ENCODE data around the gene GYPE. TPM values are rescaled to one million over a fixed set of nuclear protein-coding genes. Genes with fewer than 3 reads are reported as not detected.
"Not testable (repeated sequence)": the region's sequence is repeated elsewhere in the genome, so short reads cannot be mapped to it uniquely, and the experiment has no call there.

GYPE gene
- total RNA-seq, 1 donor from 2014 or later, result not detected

DNA sequence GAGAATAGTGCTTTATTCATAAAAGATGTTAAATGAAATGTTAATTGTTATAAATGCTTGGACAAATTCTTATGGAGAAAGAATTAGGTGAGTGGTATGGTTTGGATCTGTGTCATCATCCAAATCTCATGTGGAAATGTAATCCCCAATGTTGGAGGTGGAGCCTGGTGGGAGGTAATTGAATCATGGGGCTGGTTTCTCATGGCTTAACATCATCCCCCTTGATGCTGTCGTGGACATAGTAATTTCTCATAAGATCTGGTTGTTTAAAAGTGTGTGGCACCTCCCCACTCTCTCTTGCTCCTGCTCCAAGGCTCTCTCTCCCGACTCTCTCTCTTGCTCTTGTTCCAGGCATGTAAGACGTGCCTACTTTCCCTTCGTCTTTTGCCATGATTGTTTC is 22.5 kb downstream of the GYPE start:
- Mint-ChIP-seq H3K27ac (ENCODE audit: unreplicated experiment) (no peak overlapping the region), H3K36me3 (ENCODE audit: unreplicated experiment) (no peaks in the 10 kb centered on the region), H3K27me3 (ENCODE audit: unreplicated experiment) (peaks cover 1% of the 10 kb centered on the region), H3K9me3 (ENCODE audit: unreplicated experiment) (no peaks in the 10 kb centered on the region), H3K4me3 (ENCODE audit: unreplicated experiment) (no peak overlapping the region), H3K4me1 (ENCODE audit: low read depth, unreplicated experiment) (no peaks in the 10 kb centered on the region)
- TF ChIP-seq, protein P1, sequence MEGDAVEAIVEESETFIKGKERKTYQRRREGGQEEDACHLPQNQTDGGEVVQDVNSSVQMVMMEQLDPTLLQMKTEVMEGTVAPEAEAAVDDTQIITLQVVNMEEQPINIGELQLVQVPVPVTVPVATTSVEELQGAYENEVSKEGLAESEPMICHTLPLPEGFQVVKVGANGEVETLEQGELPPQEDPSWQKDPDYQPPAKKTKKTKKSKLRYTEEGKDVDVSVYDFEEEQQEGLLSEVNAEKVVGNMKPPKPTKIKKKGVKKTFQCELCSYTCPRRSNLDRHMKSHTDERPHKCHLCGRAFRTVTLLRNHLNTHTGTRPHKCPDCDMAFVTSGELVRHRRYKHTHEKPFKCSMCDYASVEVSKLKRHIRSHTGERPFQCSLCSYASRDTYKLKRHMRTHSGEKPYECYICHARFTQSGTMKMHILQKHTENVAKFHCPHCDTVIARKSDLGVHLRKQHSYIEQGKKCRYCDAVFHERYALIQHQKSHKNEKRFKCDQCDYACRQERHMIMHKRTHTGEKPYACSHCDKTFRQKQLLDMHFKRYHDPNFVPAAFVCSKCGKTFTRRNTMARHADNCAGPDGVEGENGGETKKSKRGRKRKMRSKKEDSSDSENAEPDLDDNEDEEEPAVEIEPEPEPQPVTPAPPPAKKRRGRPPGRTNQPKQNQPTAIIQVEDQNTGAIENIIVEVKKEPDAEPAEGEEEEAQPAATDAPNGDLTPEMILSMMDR (IDR thresholded peaks at IDR 0.05; ENCODE audit: partially characterized antibody, unreplicated experiment), result no peak
- no peak for DNase-seq

DNA sequence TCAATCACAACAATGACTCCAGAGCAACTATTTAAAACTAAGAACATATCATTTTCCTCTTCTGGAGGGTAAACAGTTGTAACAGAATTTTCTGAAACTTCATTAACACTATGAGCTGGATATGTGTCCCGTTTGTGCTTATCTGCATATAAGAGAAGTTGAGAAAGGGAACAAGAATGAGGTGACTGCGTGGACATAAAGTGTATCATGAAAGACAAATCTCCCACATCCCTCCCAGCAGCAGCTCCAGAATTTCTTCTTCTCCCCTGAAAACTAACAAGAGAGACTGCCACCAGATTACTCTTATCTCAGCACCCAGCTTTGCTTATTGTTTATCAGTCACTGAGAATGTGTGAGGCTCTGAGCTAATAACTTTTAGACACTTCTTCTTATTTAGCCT is 25.8 kb downstream of the GYPE start:
- H3K4me3 Mint-ChIP-seq (ENCODE audit: unreplicated experiment); H3K27me3 Mint-ChIP-seq (ENCODE audit: unreplicated experiment); H3K4me1 Mint-ChIP-seq (ENCODE audit: low read depth, unreplicated experiment); H3K27ac Mint-ChIP-seq (ENCODE audit: unreplicated experiment); DNase-seq; H3K36me3 Mint-ChIP-seq (ENCODE audit: unreplicated experiment); H3K9me3 Mint-ChIP-seq (ENCODE audit: unreplicated experiment): not testable (repeated sequence)

DNA sequence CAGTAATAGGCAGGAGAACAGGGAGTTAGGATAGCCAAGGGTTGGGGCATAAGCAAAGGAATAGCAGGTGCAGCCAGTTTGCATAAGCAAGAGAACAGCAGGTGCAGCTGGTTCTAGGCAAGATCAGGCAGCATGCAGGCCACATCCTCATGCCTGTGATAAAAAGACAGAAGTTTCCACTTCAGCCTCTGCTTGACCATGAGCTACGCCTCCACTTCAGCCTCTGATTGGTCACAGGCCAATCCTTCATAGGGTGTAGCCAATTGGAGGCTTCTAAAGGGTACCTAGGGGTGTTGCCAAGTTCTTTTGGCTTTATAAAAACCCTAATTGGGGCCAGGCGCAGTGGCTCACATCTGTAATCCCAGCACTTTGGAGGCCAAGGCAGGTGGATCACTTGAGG is 30.0 kb downstream of the GYPE start:
- H3K9me3 Mint-ChIP-seq (ENCODE audit: unreplicated experiment); H3K27me3 Mint-ChIP-seq (ENCODE audit: unreplicated experiment); H3K4me1 Mint-ChIP-seq (ENCODE audit: low read depth, unreplicated experiment); H3K27ac Mint-ChIP-seq (ENCODE audit: unreplicated experiment); DNase-seq; H3K36me3 Mint-ChIP-seq (ENCODE audit: unreplicated experiment); H3K4me3 Mint-ChIP-seq (ENCODE audit: unreplicated experiment): not testable (repeated sequence)

DNA sequence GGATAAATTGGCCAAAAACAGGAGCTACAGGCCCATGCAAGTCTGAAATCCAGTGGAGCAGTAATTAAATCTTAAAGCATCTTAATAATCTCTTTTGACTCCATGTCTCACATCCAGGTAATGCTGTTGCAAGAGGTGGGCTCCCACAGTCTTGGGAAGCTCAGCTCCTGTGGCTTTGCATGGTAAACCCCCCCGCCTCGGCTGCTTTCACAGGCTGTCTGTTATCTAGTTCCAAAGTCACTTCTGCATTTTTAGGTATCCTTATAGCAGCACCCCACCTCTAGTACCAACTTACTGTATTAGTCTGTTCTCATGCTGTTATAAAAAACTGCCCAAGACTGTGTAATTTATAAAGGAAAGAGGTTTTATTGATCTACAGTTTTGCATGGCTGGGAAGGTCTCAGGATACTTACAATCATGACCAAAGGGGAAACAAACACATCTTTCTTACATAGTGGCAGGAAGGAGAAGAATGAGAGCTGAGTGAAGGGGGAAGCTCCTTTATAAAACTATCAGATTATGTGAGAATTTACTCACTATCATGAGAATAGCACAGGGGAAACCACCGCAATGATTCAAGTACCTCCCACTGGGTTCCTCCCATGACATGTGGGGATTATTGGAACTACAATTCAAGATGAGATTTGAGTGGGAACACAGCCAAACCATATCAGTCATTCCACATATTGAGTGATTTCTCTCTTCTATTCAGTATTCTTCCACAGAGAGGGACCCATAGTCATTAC is 34.7 kb downstream of the GYPE start:
- H3K27ac Mint-ChIP-seq (ENCODE audit: unreplicated experiment); DNase-seq; H3K9me3 Mint-ChIP-seq (ENCODE audit: unreplicated experiment); H3K4me1 Mint-ChIP-seq (ENCODE audit: low read depth, unreplicated experiment); H3K27me3 Mint-ChIP-seq (ENCODE audit: unreplicated experiment); H3K4me3 Mint-ChIP-seq (ENCODE audit: unreplicated experiment); H3K36me3 Mint-ChIP-seq (ENCODE audit: unreplicated experiment): not testable (repeated sequence)

DNA sequence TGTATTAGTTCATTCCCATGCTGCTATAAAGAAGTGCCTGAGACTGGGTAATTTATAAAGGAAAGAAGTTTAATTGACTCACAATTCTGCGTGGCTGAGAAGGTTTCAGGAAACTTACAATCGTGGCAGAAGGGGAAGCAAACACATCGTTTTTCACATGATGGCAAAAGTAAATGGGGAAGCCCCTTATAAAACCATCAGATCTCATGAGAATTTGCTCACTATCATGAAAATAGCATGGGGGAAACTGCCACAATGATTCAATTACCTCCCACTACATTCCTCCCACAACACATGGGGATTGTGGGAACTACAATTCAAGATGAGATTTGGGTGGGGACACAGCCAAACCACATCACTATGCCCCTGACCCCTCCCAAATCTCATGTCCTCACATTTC is 35.4 kb downstream of the GYPE start:
- H3K36me3 Mint-ChIP-seq (ENCODE audit: unreplicated experiment); H3K4me1 Mint-ChIP-seq (ENCODE audit: low read depth, unreplicated experiment); H3K4me3 Mint-ChIP-seq (ENCODE audit: unreplicated experiment); H3K9me3 Mint-ChIP-seq (ENCODE audit: unreplicated experiment); DNase-seq; H3K27ac Mint-ChIP-seq (ENCODE audit: unreplicated experiment); H3K27me3 Mint-ChIP-seq (ENCODE audit: unreplicated experiment): not testable (repeated sequence)

DNA sequence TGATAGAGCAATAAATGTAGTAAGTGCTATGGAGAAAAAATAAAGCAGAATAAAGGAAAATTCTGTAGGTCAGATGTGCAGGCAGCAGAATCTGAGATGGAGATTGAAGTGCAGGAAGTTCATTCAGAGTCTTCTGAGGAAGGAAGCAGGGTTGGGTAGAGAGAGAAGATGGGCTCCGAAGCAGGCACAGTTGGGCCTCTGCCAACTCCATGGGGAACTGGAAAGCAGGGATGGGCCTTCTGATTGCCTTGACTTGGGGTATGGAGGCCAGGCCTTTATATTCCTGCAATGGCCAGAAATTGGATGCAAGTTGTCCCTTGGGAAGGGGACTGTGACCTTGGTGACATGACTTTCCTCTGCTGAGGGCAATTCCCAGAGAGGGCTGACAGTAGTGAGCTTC is 42.6 kb downstream of the GYPE start:
- DNase-seq; H3K36me3 Mint-ChIP-seq (ENCODE audit: unreplicated experiment); H3K27ac Mint-ChIP-seq (ENCODE audit: unreplicated experiment); H3K27me3 Mint-ChIP-seq (ENCODE audit: unreplicated experiment); H3K4me3 Mint-ChIP-seq (ENCODE audit: unreplicated experiment); H3K4me1 Mint-ChIP-seq (ENCODE audit: low read depth, unreplicated experiment); H3K9me3 Mint-ChIP-seq (ENCODE audit: unreplicated experiment): not testable (repeated sequence)

DNA sequence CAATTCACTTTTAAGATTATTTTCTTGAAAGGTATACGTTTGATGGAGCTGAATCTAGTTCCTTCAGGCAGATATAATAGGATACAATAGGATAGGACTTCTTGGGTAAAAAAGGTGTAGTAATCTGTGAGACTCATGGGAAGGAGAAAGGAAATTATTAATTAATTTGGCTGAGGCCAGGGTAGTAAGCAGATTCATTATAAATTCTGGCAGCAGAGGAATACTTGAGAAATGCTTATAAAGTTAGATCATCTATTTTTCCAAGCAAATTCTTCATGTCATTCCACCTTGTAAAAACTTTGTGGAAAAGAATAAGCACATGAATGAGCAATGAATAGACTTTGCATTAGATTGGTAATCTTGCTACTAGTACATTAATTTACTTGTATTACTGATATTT is 46.9 kb downstream of the GYPE start:
- H3K4me1 Mint-ChIP-seq (ENCODE audit: low read depth, unreplicated experiment), result no peaks in the 10 kb centered on the region
- H3K27ac Mint-ChIP-seq (ENCODE audit: unreplicated experiment), result no peak overlapping the region
- peaks cover 4% of the 10 kb centered on the region for H3K27me3 Mint-ChIP-seq (ENCODE audit: unreplicated experiment)
- DNase-seq, result no peak
- H3K4me3 Mint-ChIP-seq (ENCODE audit: unreplicated experiment), result no peak overlapping the region
- no peaks in the 10 kb centered on the region for H3K9me3 Mint-ChIP-seq (ENCODE audit: unreplicated experiment)
- TF ChIP-seq, protein P1 (IDR thresholded peaks at IDR 0.05; ENCODE audit: partially characterized antibody, unreplicated experiment), result no peak
- no peaks in the 10 kb centered on the region for H3K36me3 Mint-ChIP-seq (ENCODE audit: unreplicated experiment)

DNA sequence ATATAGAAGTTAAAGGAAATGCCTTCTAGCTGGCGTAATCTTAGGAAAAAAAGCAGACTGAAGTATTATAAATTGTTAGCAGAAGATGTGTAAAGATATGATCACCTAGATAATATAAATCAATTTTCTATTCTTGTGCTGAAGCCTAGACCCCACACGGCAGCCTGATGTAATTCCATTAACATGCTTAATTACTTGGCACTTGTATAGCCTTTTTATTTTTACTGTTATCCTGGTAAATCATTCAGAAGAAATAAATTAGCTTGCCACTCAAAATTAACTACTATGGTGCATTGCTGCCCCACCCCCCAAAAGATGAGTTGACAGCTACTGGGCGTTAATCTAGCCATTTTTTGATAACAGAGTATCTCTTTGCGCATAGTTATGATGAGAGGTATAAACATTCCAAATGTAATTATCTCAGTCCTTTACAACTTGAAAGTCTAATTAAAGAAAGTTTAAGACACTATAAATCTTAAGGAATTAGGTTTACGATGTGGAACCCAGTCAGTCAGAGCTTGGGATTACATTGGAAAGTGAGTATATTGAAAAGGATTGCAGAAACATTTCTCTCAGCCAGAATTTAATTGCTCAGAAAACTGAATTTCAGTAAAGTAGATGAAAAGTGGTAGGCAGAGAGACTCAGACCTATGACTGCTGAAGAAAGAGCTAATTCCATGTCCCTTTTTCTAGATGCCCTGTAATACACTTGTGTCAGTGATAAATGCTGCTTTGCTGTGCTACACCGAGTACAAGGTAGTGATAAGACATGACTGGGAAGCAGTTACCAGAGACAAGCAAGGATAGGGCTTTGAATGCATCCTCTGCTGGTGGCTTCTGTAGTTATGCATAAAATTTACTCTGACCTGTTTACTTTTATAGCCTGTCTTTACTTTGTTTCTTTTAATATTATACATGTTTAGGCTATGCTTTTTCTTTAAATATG is 47.7 kb downstream of the GYPE start:
- DNase-seq; H3K4me3 Mint-ChIP-seq (ENCODE audit: unreplicated experiment); H3K27ac Mint-ChIP-seq (ENCODE audit: unreplicated experiment); H3K36me3 Mint-ChIP-seq (ENCODE audit: unreplicated experiment); H3K9me3 Mint-ChIP-seq (ENCODE audit: unreplicated experiment); H3K27me3 Mint-ChIP-seq (ENCODE audit: unreplicated experiment); H3K4me1 Mint-ChIP-seq (ENCODE audit: low read depth, unreplicated experiment): not testable (repeated sequence)

DNA sequence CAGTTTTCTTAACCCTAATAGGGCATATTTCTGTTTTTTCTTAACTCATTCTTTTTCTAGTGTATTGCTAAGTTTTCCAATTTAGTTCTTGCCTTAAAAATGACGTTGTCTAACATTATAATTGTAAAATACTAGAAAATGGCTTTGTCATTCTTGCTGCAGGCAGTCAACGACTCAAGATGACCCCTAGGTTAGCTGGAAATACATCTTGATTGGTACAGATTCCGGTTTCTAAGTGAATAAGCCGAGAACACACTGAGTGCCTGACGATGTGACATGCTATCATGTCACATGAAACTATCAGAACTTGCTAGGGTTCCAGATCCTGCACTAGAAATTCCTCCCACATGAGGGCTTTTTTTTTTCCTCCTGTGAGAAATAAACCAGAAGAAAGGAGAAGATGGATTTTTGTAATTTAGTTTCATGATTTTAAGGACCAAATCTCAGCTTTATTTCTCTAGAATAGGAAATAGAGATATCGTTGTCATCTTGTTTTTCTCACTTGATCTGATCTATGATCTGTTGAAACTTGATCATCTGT is 49.3 kb downstream of the GYPE start:
- not testable (repeated sequence) for H3K27ac Mint-ChIP-seq (ENCODE audit: unreplicated experiment); DNase-seq; H3K9me3 Mint-ChIP-seq (ENCODE audit: unreplicated experiment); H3K36me3 Mint-ChIP-seq (ENCODE audit: unreplicated experiment); H3K4me3 Mint-ChIP-seq (ENCODE audit: unreplicated experiment); H3K4me1 Mint-ChIP-seq (ENCODE audit: low read depth, unreplicated experiment); H3K27me3 Mint-ChIP-seq (ENCODE audit: unreplicated experiment)

DNA sequence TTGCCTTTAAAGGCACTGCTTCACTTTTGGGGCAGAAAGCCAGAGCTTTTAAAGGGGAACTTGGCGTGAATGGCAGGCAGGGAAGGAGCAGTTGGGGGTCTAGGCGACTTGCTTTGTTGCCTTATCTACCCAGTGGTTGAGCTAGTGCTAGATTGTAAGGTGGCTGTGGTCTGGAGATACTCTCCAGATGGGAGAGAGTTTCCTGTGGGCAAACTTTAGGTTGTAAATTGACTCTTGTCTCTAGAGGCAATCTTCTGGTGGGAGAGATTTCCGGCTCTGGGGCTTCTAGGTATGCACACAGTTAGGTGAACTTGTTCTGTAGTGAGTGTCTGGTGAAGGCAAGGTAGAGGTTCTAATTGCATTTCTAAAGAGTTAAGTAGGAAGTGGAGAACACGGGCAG is 50.7 kb downstream of the GYPE start:
- not testable (repeated sequence) for H3K27ac Mint-ChIP-seq (ENCODE audit: unreplicated experiment); H3K27me3 Mint-ChIP-seq (ENCODE audit: unreplicated experiment); H3K4me3 Mint-ChIP-seq (ENCODE audit: unreplicated experiment); H3K4me1 Mint-ChIP-seq (ENCODE audit: low read depth, unreplicated experiment); DNase-seq; H3K9me3 Mint-ChIP-seq (ENCODE audit: unreplicated experiment); H3K36me3 Mint-ChIP-seq (ENCODE audit: unreplicated experiment)
